ENCODE results near the gene KCNJ6. TPM values are rescaled to one million over a fixed set of nuclear protein-coding genes. Genes with fewer than 3 reads are reported as not detected.

The KCNJ6 gene
- total RNA-seq, 1 experiment from 2014 or later, result 1.2 TPM

- Histone ChIP-seq H2BK20ac (ENCODE audit: low read depth, low read length, poor library complexity, severe bottlenecking) (no peak overlapping the region), H3K23ac (ENCODE audit: insufficient read length, low read depth, low read length) (no peak overlapping the region), H3K56ac (ENCODE audit: insufficient read length, low read depth, low read length) (no peak overlapping the region), H4K8ac (replicated peaks; ENCODE audit: insufficient read length, low read depth, low read length) (no peak overlapping the region), H2BK120ac (ENCODE audit: low read depth, low read length, poor library complexity, severe bottlenecking) (no peak overlapping the region), H3K9me3 (ENCODE audit: control insufficient read depth, low read depth, low read length) (no peaks in the 10 kb centered on the region), H2AK5ac (ENCODE audit: insufficient read length, low read length) (no peak overlapping the region), H3K27ac (ENCODE audit: insufficient read length, low read depth, low read length) (no peak overlapping the region), H4K91ac (ENCODE audit: insufficient read length, low read depth, low read length) (no peak overlapping the region), H3K4me1 (ENCODE audit: insufficient read depth, low read length) (no peaks in the 10 kb centered on the region), H3K27me3 (ENCODE audit: insufficient read depth, low read length) (no peaks in the 10 kb centered on the region), H3T11ph (ENCODE audit: low read length) (no peak overlapping the region), H2BK15ac (ENCODE audit: low read depth, low read length) (no peak overlapping the region), H4K20me1 (ENCODE audit: control insufficient read depth, insufficient read depth, insufficient read length) (no peaks in the 10 kb centered on the region), H3K9ac (ENCODE audit: extremely low read depth, insufficient read length, low read length) (no peak overlapping the region), H2AFZ (ENCODE audit: low read length) (no peak overlapping the region), H3K4me2 (ENCODE audit: insufficient read depth, insufficient read length, low read length) (no peak overlapping the region), H3K18ac (ENCODE audit: insufficient read length, low read depth, low read length) (no peak overlapping the region), H3K79me1 (ENCODE audit: insufficient read depth, low read depth, low read length, poor library complexity, severe bottlenecking) (no peaks in the 10 kb centered on the region), H2BK5ac (ENCODE audit: insufficient read length, low read length) (no peak overlapping the region), H3K23me2 (ENCODE audit: insufficient read length, low read depth, low read length, poor library complexity, severe bottlenecking) (no peaks in the 10 kb centered on the region), H2BK12ac (ENCODE audit: insufficient read length, low read depth, low read length) (no peak overlapping the region), H3K79me2 (ENCODE audit: insufficient read depth, low read length) (no peaks in the 10 kb centered on the region), H3K14ac (ENCODE audit: insufficient read depth, low read length) (no peak overlapping the region), H3K4ac (ENCODE audit: low read depth, low read length) (no peak overlapping the region), H4K5ac (ENCODE audit: insufficient read length, low read depth, low read length) (no peak overlapping the region)
- Mint-ChIP-seq H3K4me1 (no peaks in the 10 kb centered on the region), H3K4me3 (no peak overlapping the region), H3K9me3 (no peaks in the 10 kb centered on the region; a peak in 1 of 5 replicates), H3K27ac (peak overlapping the region in 1 of 3 experiments; percentile 8; a peak in 1 of 7 replicates), H3K27me3 (ENCODE audit: low read depth) (no peaks in the 10 kb centered on the region; the same call in none of the 2 replicates), H3K36me3 (ENCODE audit: insufficient read depth in 1 of 3, low read depth in 3 of 3) (no peaks in the 10 kb centered on the region)
- TF ChIP-seq CTCF (conservative IDR thresholded peaks at IDR 0.05), result no peak
- WGBS (ENCODE audit: extremely low coverage, insufficient read length, low lambda C conversion rate), result no CpG with 5 or more reads among the region's 6 CpGs
- no peak for DNase-seq
Measured at GRCh38 chr21:37724201-37724600, 192.1 kb downstream of the KCNJ6 start.

All from H9 (cell line).